ENCODE data around the gene COX20.

The COX20 gene

DNA sequence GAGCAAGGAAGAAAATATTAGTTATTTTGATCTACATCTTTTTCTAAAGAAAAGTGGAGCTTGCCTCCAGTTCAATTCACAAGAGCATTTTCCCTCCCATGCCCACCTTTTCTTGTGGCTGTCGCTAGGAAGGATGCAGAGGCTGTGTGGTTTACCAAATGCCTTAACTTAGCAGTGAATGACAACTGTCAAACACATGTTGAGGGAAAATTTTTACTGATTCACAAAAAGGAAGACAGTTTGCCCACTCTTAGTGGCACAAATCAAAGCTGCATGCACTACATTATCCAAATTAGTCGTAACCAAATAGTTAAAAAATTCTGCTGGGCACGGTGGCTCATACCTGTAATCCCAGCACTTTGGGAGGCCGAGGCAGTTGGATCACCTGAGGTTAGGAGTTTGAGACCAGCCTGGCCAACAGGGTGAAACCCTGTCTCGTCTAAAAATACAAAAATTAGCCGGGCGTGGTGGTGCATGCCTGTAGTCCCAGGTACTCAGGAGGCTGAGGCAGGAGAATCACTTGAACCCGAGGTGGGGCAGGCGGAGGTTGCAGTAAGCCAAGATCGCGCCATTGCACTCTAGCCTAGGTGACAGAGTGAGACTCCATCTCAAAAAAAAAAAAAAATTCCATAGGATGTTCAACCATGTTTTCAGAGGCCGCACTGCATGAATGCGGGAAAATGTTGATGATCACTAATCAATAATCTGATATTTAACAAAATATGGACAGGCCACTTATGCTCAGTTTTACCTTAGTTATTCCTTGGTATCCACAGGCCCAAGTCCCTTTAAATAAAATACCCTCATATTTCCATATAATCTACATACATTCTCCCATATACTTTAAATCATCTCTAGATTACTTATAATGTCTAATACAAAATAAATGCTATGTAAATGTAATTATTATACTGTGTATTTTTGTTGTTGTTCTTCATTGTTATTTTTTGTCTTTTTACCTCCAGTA lies 9.0 kb downstream of the COX20 start:
- Histone ChIP-seq H3K36me3 (peaks cover 97% of the 10 kb centered on the region), H3K9me3 (ENCODE audit: severe bottlenecking) (no peaks in the 10 kb centered on the region), H3K27me3 (ENCODE audit: insufficient read depth, low read depth, severe bottlenecking) (no peaks in the 10 kb centered on the region), H3K27ac (no peak overlapping the region), H3K4me3 (ENCODE audit: low read depth, low read length) (no peak overlapping the region)
- DNase-seq, result no peak
- TF ChIP-seq, protein P1, sequence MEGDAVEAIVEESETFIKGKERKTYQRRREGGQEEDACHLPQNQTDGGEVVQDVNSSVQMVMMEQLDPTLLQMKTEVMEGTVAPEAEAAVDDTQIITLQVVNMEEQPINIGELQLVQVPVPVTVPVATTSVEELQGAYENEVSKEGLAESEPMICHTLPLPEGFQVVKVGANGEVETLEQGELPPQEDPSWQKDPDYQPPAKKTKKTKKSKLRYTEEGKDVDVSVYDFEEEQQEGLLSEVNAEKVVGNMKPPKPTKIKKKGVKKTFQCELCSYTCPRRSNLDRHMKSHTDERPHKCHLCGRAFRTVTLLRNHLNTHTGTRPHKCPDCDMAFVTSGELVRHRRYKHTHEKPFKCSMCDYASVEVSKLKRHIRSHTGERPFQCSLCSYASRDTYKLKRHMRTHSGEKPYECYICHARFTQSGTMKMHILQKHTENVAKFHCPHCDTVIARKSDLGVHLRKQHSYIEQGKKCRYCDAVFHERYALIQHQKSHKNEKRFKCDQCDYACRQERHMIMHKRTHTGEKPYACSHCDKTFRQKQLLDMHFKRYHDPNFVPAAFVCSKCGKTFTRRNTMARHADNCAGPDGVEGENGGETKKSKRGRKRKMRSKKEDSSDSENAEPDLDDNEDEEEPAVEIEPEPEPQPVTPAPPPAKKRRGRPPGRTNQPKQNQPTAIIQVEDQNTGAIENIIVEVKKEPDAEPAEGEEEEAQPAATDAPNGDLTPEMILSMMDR (IDR thresholded peaks at IDR 0.05; ENCODE audit: low read depth, low read length), result no peak

DNA sequence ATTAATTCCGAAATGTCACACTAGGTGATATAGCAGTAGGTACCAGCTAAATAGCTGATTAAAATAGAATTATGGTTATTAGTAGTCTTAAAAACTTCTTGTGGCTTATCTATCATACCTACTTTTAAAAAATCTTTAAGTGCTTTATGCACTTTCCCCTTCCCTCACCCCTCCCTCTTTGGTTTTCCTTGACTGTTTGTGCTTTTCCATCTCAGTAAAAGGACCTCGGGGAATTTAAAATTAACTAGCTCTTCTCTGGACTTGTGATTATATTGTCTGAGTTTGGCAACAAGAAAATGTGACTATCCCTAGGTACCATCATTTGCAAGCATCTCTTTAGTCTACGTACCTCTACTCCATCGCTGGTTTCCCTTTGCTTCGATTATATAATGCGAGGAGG lies 11.2 kb downstream of the COX20 start:
- H3K9me3 ChIP-seq (ENCODE audit: severe bottlenecking), result no peaks in the 10 kb centered on the region
- no peak overlapping the region for H3K4me3 ChIP-seq (ENCODE audit: low read depth, low read length)
- peaks cover 100% of the 10 kb centered on the region for H3K36me3 ChIP-seq
- no peaks in the 10 kb centered on the region for H3K27me3 ChIP-seq (ENCODE audit: insufficient read depth, low read depth, severe bottlenecking)
- DNase-seq, result no peak
- no peak overlapping the region for H3K27ac ChIP-seq
- TF ChIP-seq, protein P1 (IDR thresholded peaks at IDR 0.05; ENCODE audit: low read depth, low read length), result no peak

DNA sequence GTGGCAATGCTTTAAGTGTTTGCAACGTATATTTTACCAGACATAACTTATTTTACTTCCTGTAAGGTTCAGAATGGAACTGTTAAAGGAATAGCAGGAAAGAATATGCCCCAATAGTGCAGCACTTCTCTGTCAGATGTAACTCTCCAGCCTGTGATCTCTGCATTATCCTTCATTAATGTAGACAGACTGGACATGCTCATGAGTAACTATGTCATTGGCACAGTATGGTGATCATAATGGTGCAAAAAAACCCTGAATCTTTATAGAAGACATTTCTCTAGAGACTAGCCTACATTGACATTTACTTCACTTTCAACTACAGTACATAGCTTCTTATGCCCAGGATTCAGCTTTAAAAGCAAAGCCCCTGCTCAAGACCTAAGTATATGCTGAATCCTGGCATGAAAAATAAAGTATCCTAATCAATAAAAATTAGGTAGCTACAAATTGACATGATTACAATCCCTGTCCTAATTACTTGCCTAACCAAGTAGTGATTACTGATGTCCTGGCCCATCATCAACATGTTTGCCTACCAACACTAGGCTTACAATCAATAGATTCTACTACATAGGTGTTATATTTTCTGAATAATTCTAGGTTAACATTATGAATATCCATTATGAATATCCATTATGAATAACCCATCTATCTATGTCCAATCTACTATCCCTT lies 13.9 kb downstream of the COX20 start:
- H3K27ac ChIP-seq, result no peak overlapping the region
- no peak for DNase-seq

DNA sequence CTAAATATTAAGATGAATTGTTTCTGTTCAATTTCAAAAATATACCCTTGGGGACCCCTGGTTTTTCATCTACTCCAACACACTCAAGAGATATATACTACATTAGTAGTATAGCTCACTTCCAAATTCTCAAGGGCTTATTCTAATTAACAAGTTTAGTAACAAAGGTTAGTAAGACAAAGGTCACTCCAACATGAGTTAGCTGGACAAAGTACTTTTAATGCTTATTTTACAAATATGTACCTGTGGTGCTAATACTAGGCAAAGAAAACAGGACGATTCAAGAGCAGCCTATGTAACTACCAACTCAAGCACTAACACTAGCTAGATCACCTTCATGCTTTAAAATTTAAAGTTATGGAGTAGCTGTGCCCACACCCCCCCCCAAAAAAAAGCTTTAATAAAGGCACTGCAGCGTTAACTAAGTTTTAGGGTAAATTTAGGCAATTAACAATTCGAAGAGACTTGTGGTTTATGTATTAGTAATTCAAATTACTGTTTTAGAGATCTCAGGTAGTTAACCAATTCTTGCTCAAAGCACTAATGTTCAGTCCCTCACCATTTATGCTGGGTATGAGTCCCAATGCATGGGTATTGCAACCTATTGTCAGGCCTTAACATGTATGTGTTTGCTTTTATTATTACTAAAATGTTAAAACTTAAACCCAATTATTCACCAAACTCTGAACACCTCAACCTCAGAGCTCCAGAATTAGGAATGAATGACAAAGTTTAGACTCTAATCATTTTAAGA lies 14.8 kb downstream of the COX20 start:
- peaks cover 100% of the 10 kb centered on the region for H3K36me3 ChIP-seq
- TF ChIP-seq, protein P1 (IDR thresholded peaks at IDR 0.05; ENCODE audit: low read depth, low read length), result no peak

More for the DNA sequence above, 13.9 kb downstream of the COX20 start:
- H3K27me3 ChIP-seq (ENCODE audit: insufficient read depth, low read depth, severe bottlenecking), result no peaks in the 10 kb centered on the region
- no peak overlapping the region for H3K4me3 ChIP-seq (ENCODE audit: low read depth, low read length)
- TF ChIP-seq, protein P1 (IDR thresholded peaks at IDR 0.05; ENCODE audit: low read depth, low read length), result no peak
- H3K36me3 ChIP-seq, result peaks cover 100% of the 10 kb centered on the region
- H3K9me3 ChIP-seq (ENCODE audit: severe bottlenecking), result no peaks in the 10 kb centered on the region

DNA sequence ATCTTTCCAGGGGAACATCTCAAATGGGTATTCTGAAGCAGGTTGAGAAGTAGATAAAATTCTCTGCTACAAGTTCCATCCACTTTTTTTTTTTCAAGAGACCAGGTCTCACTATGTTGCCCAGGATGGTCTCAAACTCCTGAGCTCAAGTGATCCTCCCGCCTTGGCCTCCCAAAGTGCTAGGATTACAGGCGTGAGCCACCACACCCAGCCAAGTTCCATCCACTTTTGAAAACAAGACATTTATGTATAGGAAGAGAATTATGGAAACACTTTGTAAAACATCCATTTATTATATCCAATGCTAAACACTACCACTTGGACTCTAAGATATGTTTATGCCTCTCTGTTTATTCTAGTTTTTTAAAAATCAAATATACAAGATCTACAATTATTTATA lies 15.4 kb downstream of the COX20 start:
- Histone ChIP-seq H3K4me3 (ENCODE audit: low read depth, low read length) (no peak overlapping the region), H3K27me3 (ENCODE audit: insufficient read depth, low read depth, severe bottlenecking) (no peaks in the 10 kb centered on the region), H3K27ac (no peak overlapping the region), H3K9me3 (ENCODE audit: severe bottlenecking) (no peaks in the 10 kb centered on the region), H3K36me3 (peaks cover 100% of the 10 kb centered on the region)
- DNase-seq, result no peak
- TF ChIP-seq, protein P1 (IDR thresholded peaks at IDR 0.05; ENCODE audit: low read depth, low read length), result no peak

More for the DNA sequence above, 14.8 kb downstream of the COX20 start:
- DNase-seq, result no peak
- Histone ChIP-seq H3K27ac (no peak overlapping the region), H3K9me3 (ENCODE audit: severe bottlenecking) (no peaks in the 10 kb centered on the region), H3K27me3 (ENCODE audit: insufficient read depth, low read depth, severe bottlenecking) (no peaks in the 10 kb centered on the region), H3K4me3 (ENCODE audit: low read depth, low read length) (no peak overlapping the region)
